HEK293 (cell line): ENCODE results near the gene PTPRA.
A peak's percentile ranks its signal among the peaks of the same experiment; 100 is the strongest.

ENCODE experiments used
- GLIS1 ChIP-seq: fragments of 450-650 bp; formaldehyde crosslinking; IDR thresholded peaks from 2 replicates; pipeline ENCODE4 v1.5.1; 2016; ENCODE audit warnings: missing biosample characterization, missing genetic modification characterization
- KLF9 ChIP-seq: fragments of 450-650 bp; formaldehyde crosslinking; IDR thresholded peaks from 2 replicates; pipeline ENCODE4 v1.5.1; 2016; ENCODE audit warnings: missing biosample characterization, missing genetic modification characterization, low read depth
- TCF7L2 ChIP-seq: IDR thresholded peaks from 2 replicates; pipeline ENCODE4 v1.6.1; 2011; ENCODE audit warnings: low read depth, mild to moderate bottlenecking, inconsistent platforms, low read length, moderate library complexity, borderline replicate concordance
- ZNF24 ChIP-seq: fragments of 450-650 bp; formaldehyde crosslinking; IDR thresholded peaks from 2 replicates; pipeline ENCODE4 v1.5.1; 2016; ENCODE audit warnings: missing biosample characterization, missing genetic modification characterization
- ZNF335 ChIP-seq: fragments of 450-650 bp; formaldehyde crosslinking; conservative IDR thresholded peaks from 2 replicates; pipeline ENCODE4 v1.5.1; 2016; ENCODE audit warnings: missing biosample characterization, missing genetic modification characterization
- ZNF423 ChIP-seq: fragments of 450-650 bp; formaldehyde crosslinking; IDR thresholded peaks from 2 replicates; pipeline ENCODE4 v1.5.1; 2016; ENCODE audit warnings: missing biosample characterization, missing genetic modification characterization
- ZNF48 ChIP-seq: fragments of 450-650 bp; formaldehyde crosslinking; IDR thresholded peaks from 2 replicates; pipeline ENCODE4 v1.5.1; 2016; ENCODE audit warnings: missing biosample characterization, missing genetic modification characterization
- TF ChIP-seq, protein P1 (sequence below): fragments of 450-650 bp; formaldehyde crosslinking; IDR thresholded peaks from 2 replicates; pipeline ENCODE4 v1.5.1; 2016; ENCODE audit warnings: missing biosample characterization, missing genetic modification characterization

DNA sequence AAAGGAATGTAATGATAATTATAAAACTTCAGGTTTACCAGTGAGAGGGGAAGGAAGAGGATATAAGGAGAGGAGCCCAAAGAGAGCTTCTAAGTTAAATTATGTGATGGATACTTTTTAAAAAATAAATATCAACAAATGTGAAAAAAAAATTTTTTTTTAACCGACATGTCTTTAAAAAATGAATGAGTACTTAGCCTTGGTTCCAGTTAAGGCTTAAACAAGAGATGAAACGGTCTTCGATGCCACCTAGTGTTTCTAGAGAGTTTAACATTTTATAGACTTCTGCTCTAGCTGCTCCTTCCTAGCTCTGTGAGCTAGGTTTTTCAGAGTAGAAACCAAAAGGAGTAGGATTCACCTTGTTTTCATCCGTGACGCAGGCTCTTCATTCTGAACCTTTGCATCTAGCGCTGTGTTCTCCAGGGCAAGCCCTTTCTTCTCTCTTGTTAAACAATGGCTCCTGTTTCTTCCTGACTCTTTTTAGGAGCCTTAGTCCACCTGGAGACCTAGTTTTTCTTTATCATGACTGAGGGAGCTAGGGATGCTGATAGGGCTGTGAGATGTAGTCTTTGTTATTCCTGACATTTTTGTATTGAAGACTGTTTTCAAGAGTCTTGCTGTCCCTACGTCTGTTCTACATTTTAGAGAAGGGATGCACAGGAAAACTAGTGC, 127.7 kb downstream of the PTPRA start:
- no peak for TF ChIP-seq KLF9
- TF ChIP-seq, protein P1, sequence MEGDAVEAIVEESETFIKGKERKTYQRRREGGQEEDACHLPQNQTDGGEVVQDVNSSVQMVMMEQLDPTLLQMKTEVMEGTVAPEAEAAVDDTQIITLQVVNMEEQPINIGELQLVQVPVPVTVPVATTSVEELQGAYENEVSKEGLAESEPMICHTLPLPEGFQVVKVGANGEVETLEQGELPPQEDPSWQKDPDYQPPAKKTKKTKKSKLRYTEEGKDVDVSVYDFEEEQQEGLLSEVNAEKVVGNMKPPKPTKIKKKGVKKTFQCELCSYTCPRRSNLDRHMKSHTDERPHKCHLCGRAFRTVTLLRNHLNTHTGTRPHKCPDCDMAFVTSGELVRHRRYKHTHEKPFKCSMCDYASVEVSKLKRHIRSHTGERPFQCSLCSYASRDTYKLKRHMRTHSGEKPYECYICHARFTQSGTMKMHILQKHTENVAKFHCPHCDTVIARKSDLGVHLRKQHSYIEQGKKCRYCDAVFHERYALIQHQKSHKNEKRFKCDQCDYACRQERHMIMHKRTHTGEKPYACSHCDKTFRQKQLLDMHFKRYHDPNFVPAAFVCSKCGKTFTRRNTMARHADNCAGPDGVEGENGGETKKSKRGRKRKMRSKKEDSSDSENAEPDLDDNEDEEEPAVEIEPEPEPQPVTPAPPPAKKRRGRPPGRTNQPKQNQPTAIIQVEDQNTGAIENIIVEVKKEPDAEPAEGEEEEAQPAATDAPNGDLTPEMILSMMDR (tag by site-specific recombination), result peak; percentile 38; the same call in 1 of the 2 replicates
- TF ChIP-seq ZNF423 (tag by site-specific recombination), result no peak
- no peak for TF ChIP-seq ZNF335 (tag by site-specific recombination)
- TF ChIP-seq ZNF24 (tag by site-specific recombination), result no peak
- no peak for TF ChIP-seq ZNF48 (tag by site-specific recombination)
- TF ChIP-seq TCF7L2, result no peak
- TF ChIP-seq GLIS1 (tag by site-specific recombination), result no peak
